CD14-positive monocyte (primary cell): ENCODE measurements around the gene ZNF524. TPM values are rescaled to one million over a fixed set of nuclear protein-coding genes. Genes with fewer than 3 reads are reported as not detected.

Experiments used
- DNase-seq, 3 donors: peaks; one replicate each; pipeline ENCODE4 v3.0.0-alpha.2; 2011 to 2022
- H2AFZ ChIP-seq: 2 replicates; pipeline ENCODE4 v1.6.0; 2012; ENCODE audit warnings: mild to moderate bottlenecking, low read depth, low read length, inconsistent platforms; ENCODE audit not compliant: insufficient read depth, poor library complexity, severe bottlenecking
- H3K27ac ChIP-seq, 2 donors: 1 replicate in 1 of 2; 2 replicates in 1 of 2; pipeline ENCODE4 v1.5.1; 2012 to 2013; ENCODE audit warnings: low read length in 2 of 2, control low read depth in 1 of 2, inconsistent platforms in 1 of 2, low read depth in 1 of 2, mild to moderate bottlenecking in 1 of 2
- H3K27me3 ChIP-seq, 2 donors: one replicate each; pipeline versions ENCODE4 v1.6.0 to v1.6.1; 2011 to 2013; ENCODE audit warnings: low read length in 2 of 2; ENCODE audit not compliant: control insufficient read depth in 2 of 2, insufficient read depth in 2 of 2
- H3K36me3 ChIP-seq, 2 donors: replicated peaks in 1 of 2; 1 replicate in 1 of 2; 2 replicates in 1 of 2; pipeline versions ENCODE4 v1.5.1 to v1.6.1; 2012 to 2013; ENCODE audit warnings: low read length in 2 of 2, control low read depth in 1 of 2, inconsistent platforms in 1 of 2, mild to moderate bottlenecking in 1 of 2; ENCODE audit not compliant: insufficient read depth in 2 of 2, control insufficient read depth in 1 of 2
- H3K4me1 ChIP-seq, 2 donors: 1 replicate in 1 of 2; 2 replicates in 1 of 2; pipeline versions ENCODE4 v1.5.1 to v1.6.1; 2012 to 2013; ENCODE audit warnings: low read length in 2 of 2, control low read depth in 1 of 2, inconsistent platforms in 1 of 2, mild to moderate bottlenecking in 1 of 2, moderate library complexity in 1 of 2; ENCODE audit not compliant: insufficient read depth in 2 of 2, control insufficient read depth in 1 of 2
- H3K4me2 ChIP-seq: replicated peaks from 2 replicates; pipeline ENCODE3; 2012; ENCODE audit warnings: low read length, moderate library complexity, mild to moderate bottlenecking; ENCODE audit not compliant: poor library complexity, severe bottlenecking; ENCODE audit errors: extremely low read depth
- H3K4me3 ChIP-seq, 3 experiments: fragments of 200-600 bp in 1 of 3; sonication (generic) in 1 of 3; replicated peaks in 1 of 3; 1 replicate in 2 of 3; 2 replicates in 1 of 3; pipeline ENCODE4 v1.5.1; 2011 to 2013; ENCODE audit warnings: low read length in 3 of 3, mild to moderate bottlenecking in 3 of 3, control low read depth in 2 of 3, low read depth in 2 of 3, inconsistent platforms in 1 of 3, moderate library complexity in 1 of 3
- H3K79me2 ChIP-seq: 2 replicates; pipeline ENCODE4 v1.6.0; 2012; ENCODE audit warnings: mild to moderate bottlenecking, control low read depth, inconsistent platforms, low read length, moderate library complexity; ENCODE audit not compliant: insufficient read depth
- H3K9ac ChIP-seq: 2 replicates; pipeline ENCODE4 v1.6.0; 2017; ENCODE audit warnings: low read length, mild to moderate bottlenecking; ENCODE audit not compliant: insufficient read depth, poor library complexity, severe bottlenecking
- H3K9me3 ChIP-seq, 2 donors: replicated peaks in 1 of 2; 1 replicate in 1 of 2; 2 replicates in 1 of 2; pipeline versions ENCODE4 v1.5.1 to v1.6.1; 2012 to 2013; ENCODE audit warnings: low read length in 2 of 2, control low read depth in 1 of 2; ENCODE audit not compliant: control insufficient read depth in 1 of 2, insufficient read depth in 1 of 2
- H4K20me1 ChIP-seq: 2 replicates; pipeline ENCODE4 v1.6.0; 2012; ENCODE audit warnings: mild to moderate bottlenecking, low read length, control low read depth, moderate library complexity; ENCODE audit not compliant: insufficient read depth
- H3K27ac Mint-ChIP-seq, 7 donors: one replicate each; pipeline ENCODE4 v1.8.0; 2020; ENCODE audit warnings: mild to moderate bottlenecking in 7 of 7, mixed read lengths in 7 of 7, moderate library complexity in 6 of 7, inconsistent platforms in 2 of 7
- H3K27me3 Mint-ChIP-seq, 3 donors: one replicate each; pipeline ENCODE4 v1.8.0; 2021 to 2022; ENCODE audit warnings: low read depth in 3 of 3, mild to moderate bottlenecking in 3 of 3, mixed read lengths in 3 of 3, moderate library complexity in 3 of 3, inconsistent platforms in 1 of 3
- H3K36me3 Mint-ChIP-seq, 2 donors: one replicate each; pipeline ENCODE4 v1.8.0; 2020; ENCODE audit warnings: mixed read lengths in 2 of 2, inconsistent platforms in 1 of 2, mild to moderate bottlenecking in 1 of 2
- H3K4me1 Mint-ChIP-seq: one replicate; pipeline ENCODE4 v1.8.0; 2020; ENCODE audit warnings: mild to moderate bottlenecking, mixed read lengths
- H3K4me3 Mint-ChIP-seq, 2 donors: one replicate each; pipeline ENCODE4 v1.8.0; 2020; ENCODE audit warnings: mild to moderate bottlenecking in 2 of 2, mixed read lengths in 2 of 2, moderate library complexity in 1 of 2
- H3K9me3 Mint-ChIP-seq, 7 donors: one replicate each; pipeline ENCODE4 v1.8.0; 2020 to 2022; ENCODE audit warnings: mixed read lengths in 7 of 7, mild to moderate bottlenecking in 6 of 7, moderate library complexity in 6 of 7, inconsistent platforms in 2 of 7
- CTCF ChIP-seq: fragments of 200-600 bp; IDR thresholded peaks from one replicate; pipeline ENCODE4 v1.8.0; 2022; ENCODE audit warnings: antibody characterized with exemption, mild to moderate bottlenecking
- WGBS: methylation state at CpG from one replicate; pipeline ENCODE4 v1.1.5; 2013; ENCODE audit warnings: missing lambda C conversion rate; ENCODE audit not compliant: insufficient coverage; 5-methylcytosine and 5-hydroxymethylcytosine counted together
- intact Hi-C, 2 donors: fragments of 100-400 bp; cut with micrococcal nuclease; formaldehyde crosslinking; loops; one replicate each; pipeline versions ENCODE4 v1.15.0 to v1.15.1; 2023
- polyA plus RNA-seq, 3 donors: library from polyadenylated mRNA; depleted of rRNA in 1 of 3; unstranded in 2 of 3; stranded (reverse) in 1 of 3; fragments of 300-500 nt in 2 of 3; fragments of >200 nt in 1 of 3; fragmentation: Illumina TruSeq in 2 of 3; gene quantifications; 1 replicate in 2 of 3; 2 replicates in 1 of 3; pipeline ENCODE4 v1.2.3, GENCODE V29; 2012 to 2021

Gene ZNF524
- polyA plus RNA-seq, 3 donors = 27.9 to 45.7 (median 41.8) TPM

GRCh38 chr19:55651236-55651635, 51.1 kb downstream of the ZNF524 start:
- no peak for DNase-seq

More at GRCh38 chr19:55651236-55651635, 51.1 kb downstream of the ZNF524 start:
- H3K4me1 ChIP-seq = peaks cover 36 to 42% of the 10 kb centered on the region in 2 donors
- Mint-ChIP-seq H3K36me3 (peaks cover 0 to 18% of the 10 kb centered on the region in 2 donors), H3K27me3 (peaks cover 7 to 11% (median 8%) of the 10 kb centered on the region in 3 donors), H3K27ac (no peak overlapping the region), H3K9me3 (peaks cover 0 to 2% (median 0%) of the 10 kb centered on the region in 7 donors), H3K4me1 (peaks cover 32% of the 10 kb centered on the region), H3K4me3 (no peak overlapping the region)
- no peak overlapping the region for H2AFZ ChIP-seq
- H3K36me3 ChIP-seq = no peaks in the 10 kb centered on the region
- H3K27me3 ChIP-seq = no peaks in the 10 kb centered on the region
- no peaks in the 10 kb centered on the region for H3K9me3 ChIP-seq
- no peak overlapping the region for H3K4me2 ChIP-seq
- intact Hi-C loops = loop anchor here in 1 of 2 donors (10.0 kb wide), 1 partner anchor 1456 kb away; the partner anchor contains the start of gene TSEN34
- no peak overlapping the region for H3K9ac ChIP-seq
- H3K4me3 ChIP-seq = no peak overlapping the region
- WGBS = 88% methylated on average over 5 of the region's 18 CpGs
- H3K27ac ChIP-seq = no peak overlapping the region
- TF ChIP-seq CTCF = no peak
- peaks cover 10% of the 10 kb centered on the region for H4K20me1 ChIP-seq
- peaks cover 13% of the 10 kb centered on the region for H3K79me2 ChIP-seq
